Nephron progenitor cell (in vitro differentiated cells): ENCODE measurements around the gene GRPEL2.
"Not testable (repeated sequence)": the region's sequence is repeated elsewhere in the genome, so short reads cannot be mapped to it uniquely, and the experiment has no call there.

ENCODE experiments used
- DNase-seq: peaks from one replicate; pipeline ENCODE4 v3.0.0; 2021
- H3K27ac Mint-ChIP-seq: 2 replicates; pipeline ENCODE4 v1.8.0; 2021; ENCODE audit warnings: mild to moderate bottlenecking, moderate library complexity, mixed read lengths
- H3K27me3 Mint-ChIP-seq: 2 replicates; pipeline ENCODE4 v1.8.0; 2021; ENCODE audit warnings: mild to moderate bottlenecking, low read depth, mixed read lengths; ENCODE audit not compliant: poor library complexity
- H3K36me3 Mint-ChIP-seq: 2 replicates; pipeline ENCODE4 v1.8.0; 2021; ENCODE audit warnings: low read depth, mixed read lengths
- H3K4me1 Mint-ChIP-seq: 2 replicates; pipeline ENCODE4 v1.8.0; 2021; ENCODE audit warnings: mixed read lengths
- H3K4me3 Mint-ChIP-seq: 2 replicates; pipeline ENCODE4 v1.8.0; 2021; ENCODE audit warnings: mild to moderate bottlenecking, moderate library complexity, mixed read lengths
- H3K9me3 Mint-ChIP-seq: 2 replicates; pipeline ENCODE4 v1.8.0; 2021; ENCODE audit warnings: mild to moderate bottlenecking, moderate library complexity, mixed read lengths
- TF ChIP-seq, protein P1 (sequence below): fragments of 200-600 bp; sonication (generic); IDR thresholded peaks from 2 replicates; pipeline ENCODE4 v1.5.0; 2021; ENCODE audit warnings: antibody characterized with exemption

GRPEL2 gene

GRCh38 chr5:149392718-149393117 lies 47.4 kb downstream of the GRPEL2 start:
- Mint-ChIP-seq H3K27me3 (no peaks in the 10 kb centered on the region), H3K4me1 (peaks cover 53% of the 10 kb centered on the region), H3K27ac (no peak overlapping the region), H3K9me3 (peaks cover 5% of the 10 kb centered on the region), H3K36me3 (no peaks in the 10 kb centered on the region), H3K4me3 (no peak overlapping the region)
- TF ChIP-seq, protein P1, sequence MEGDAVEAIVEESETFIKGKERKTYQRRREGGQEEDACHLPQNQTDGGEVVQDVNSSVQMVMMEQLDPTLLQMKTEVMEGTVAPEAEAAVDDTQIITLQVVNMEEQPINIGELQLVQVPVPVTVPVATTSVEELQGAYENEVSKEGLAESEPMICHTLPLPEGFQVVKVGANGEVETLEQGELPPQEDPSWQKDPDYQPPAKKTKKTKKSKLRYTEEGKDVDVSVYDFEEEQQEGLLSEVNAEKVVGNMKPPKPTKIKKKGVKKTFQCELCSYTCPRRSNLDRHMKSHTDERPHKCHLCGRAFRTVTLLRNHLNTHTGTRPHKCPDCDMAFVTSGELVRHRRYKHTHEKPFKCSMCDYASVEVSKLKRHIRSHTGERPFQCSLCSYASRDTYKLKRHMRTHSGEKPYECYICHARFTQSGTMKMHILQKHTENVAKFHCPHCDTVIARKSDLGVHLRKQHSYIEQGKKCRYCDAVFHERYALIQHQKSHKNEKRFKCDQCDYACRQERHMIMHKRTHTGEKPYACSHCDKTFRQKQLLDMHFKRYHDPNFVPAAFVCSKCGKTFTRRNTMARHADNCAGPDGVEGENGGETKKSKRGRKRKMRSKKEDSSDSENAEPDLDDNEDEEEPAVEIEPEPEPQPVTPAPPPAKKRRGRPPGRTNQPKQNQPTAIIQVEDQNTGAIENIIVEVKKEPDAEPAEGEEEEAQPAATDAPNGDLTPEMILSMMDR: no peak
- no peak for DNase-seq

GRCh38 chr5:149394996-149395395 lies 49.7 kb downstream of the GRPEL2 start:
- not testable (repeated sequence) for H3K36me3 Mint-ChIP-seq, H3K27me3 Mint-ChIP-seq, H3K4me3 Mint-ChIP-seq, H3K9me3 Mint-ChIP-seq, DNase-seq, H3K27ac Mint-ChIP-seq
- peaks cover 55% of the 10 kb centered on the region for H3K4me1 Mint-ChIP-seq

DNA sequence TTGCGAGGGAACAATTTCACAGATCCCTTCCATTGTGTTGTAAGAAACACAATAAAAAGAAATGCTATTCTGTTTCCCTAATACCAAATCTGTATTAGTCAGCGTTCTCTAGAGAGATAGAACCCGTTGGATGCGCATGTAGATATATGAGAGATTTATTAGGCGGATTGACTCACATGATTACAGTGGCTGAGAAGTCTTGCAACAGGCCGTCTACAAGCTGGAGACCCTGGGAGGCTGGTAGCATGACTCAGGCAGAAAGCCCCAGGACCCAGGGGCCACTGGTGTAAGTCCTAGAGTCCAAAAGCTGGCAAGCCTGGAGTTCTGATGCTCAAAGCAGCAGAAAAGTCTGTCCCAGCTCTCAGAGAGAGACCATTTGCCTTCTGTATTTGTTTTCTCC lies 52.2 kb downstream of the GRPEL2 start:
- H3K27me3 Mint-ChIP-seq: peaks cover 1% of the 10 kb centered on the region
- H3K9me3 Mint-ChIP-seq: no peaks in the 10 kb centered on the region
- TF ChIP-seq, protein P1: no peak
- H3K4me1 Mint-ChIP-seq: peaks cover 61% of the 10 kb centered on the region
- no peak overlapping the region for H3K4me3 Mint-ChIP-seq
- DNase-seq: no peak
- no peak overlapping the region for H3K27ac Mint-ChIP-seq
- H3K36me3 Mint-ChIP-seq: no peaks in the 10 kb centered on the region

- H3K27ac Mint-ChIP-seq: peak overlapping the region; percentile 25
- DNase-seq, H3K36me3 Mint-ChIP-seq, H3K27me3 Mint-ChIP-seq, H3K9me3 Mint-ChIP-seq, H3K4me3 Mint-ChIP-seq: not testable (repeated sequence)
- H3K4me1 Mint-ChIP-seq: peaks cover 66% of the 10 kb centered on the region
Measured at GRCh38 chr5:149398747-149399266, 53.5 kb downstream of the GRPEL2 start.

GRCh38 chr5:149399775-149400174 lies 54.5 kb downstream of the GRPEL2 start:
- Mint-ChIP-seq H3K36me3 (no peaks in the 10 kb centered on the region), H3K9me3 (no peaks in the 10 kb centered on the region), H3K4me3 (peak overlapping the region; percentile 27), H3K4me1 (peaks cover 76% of the 10 kb centered on the region), H3K27me3 (peaks cover 4% of the 10 kb centered on the region), H3K27ac (peak overlapping the region; percentile 90)
- no peak for DNase-seq
- TF ChIP-seq, protein P1: no peak

DNA sequence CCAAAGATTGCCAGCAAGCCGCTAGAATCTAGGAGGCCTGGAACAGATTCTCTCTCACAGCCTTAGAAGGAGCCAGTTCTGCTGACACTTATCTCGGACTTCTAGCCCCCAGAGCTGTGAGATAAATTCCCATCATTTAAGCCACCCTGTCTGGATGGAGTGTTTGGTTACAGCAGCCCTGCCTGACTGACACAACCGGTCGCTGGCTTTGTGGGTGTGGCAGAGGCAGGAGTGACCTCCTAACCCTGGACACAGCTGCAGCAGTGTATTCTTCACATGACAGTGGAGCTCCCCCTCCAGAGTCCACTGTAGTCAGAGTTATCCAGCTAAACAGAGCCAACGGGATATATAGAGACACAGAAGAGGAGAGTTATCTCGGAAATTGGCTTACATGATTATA lies 55.0 kb downstream of the GRPEL2 start:
- peak; percentile 65 for DNase-seq
- Mint-ChIP-seq H3K36me3 (no peaks in the 10 kb centered on the region), H3K27me3 (peaks cover 4% of the 10 kb centered on the region), H3K9me3 (no peaks in the 10 kb centered on the region), H3K4me1 (peaks cover 81% of the 10 kb centered on the region), H3K4me3 (peak overlapping the region; percentile 27), H3K27ac (peak overlapping the region; percentile 90)
- TF ChIP-seq, protein P1: no peak

DNA sequence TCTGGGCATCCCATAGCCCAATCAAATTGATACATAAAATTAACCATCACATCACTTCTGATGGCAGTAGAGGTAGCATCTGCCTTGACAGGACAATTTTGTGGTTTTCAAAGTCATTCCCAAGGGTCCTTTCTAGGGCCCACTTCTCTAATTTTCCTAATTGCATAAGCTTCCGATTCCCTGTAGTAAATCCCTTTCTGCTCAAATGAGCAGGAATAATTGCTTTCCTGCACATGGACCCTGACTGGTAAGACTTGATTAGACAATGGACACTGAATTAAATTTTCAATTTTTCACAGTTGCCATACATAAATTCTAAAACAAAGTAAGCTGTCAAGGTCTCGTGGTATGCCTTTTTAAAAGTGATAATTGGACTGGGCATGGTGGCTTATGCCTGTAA lies 55.8 kb downstream of the GRPEL2 start:
- no peak overlapping the region for H3K4me3 Mint-ChIP-seq
- no peaks in the 10 kb centered on the region for H3K36me3 Mint-ChIP-seq
- TF ChIP-seq, protein P1: no peak
- DNase-seq: no peak
- H3K9me3 Mint-ChIP-seq: no peaks in the 10 kb centered on the region
- H3K27ac Mint-ChIP-seq: peak overlapping the region; percentile 90
- H3K4me1 Mint-ChIP-seq: peaks cover 88% of the 10 kb centered on the region
- peaks cover 4% of the 10 kb centered on the region for H3K27me3 Mint-ChIP-seq
